Skin epidermis (tissue), 12 donors: ENCODE data around the gene TBC1D1.

Experiments
- H3K27ac ChIP-seq, 21 experiments: fragments of 200-600 bp; sonication (generic) in 11 of 21; one replicate each; pipeline ENCODE4 v1.5.0; 2020; ENCODE audit warnings: mild to moderate bottlenecking in 3 of 21, inconsistent platforms in 2 of 21, moderate library complexity in 2 of 21
- H3K4me3 ChIP-seq, 7 experiments: fragments of 200-600 bp; sonication (generic) in 2 of 7; one replicate each; pipeline ENCODE4 v1.5.0; 2020; ENCODE audit warnings: inconsistent platforms in 2 of 7, mild to moderate bottlenecking in 2 of 7, moderate library complexity in 1 of 7

TBC1D1 gene

DNA sequence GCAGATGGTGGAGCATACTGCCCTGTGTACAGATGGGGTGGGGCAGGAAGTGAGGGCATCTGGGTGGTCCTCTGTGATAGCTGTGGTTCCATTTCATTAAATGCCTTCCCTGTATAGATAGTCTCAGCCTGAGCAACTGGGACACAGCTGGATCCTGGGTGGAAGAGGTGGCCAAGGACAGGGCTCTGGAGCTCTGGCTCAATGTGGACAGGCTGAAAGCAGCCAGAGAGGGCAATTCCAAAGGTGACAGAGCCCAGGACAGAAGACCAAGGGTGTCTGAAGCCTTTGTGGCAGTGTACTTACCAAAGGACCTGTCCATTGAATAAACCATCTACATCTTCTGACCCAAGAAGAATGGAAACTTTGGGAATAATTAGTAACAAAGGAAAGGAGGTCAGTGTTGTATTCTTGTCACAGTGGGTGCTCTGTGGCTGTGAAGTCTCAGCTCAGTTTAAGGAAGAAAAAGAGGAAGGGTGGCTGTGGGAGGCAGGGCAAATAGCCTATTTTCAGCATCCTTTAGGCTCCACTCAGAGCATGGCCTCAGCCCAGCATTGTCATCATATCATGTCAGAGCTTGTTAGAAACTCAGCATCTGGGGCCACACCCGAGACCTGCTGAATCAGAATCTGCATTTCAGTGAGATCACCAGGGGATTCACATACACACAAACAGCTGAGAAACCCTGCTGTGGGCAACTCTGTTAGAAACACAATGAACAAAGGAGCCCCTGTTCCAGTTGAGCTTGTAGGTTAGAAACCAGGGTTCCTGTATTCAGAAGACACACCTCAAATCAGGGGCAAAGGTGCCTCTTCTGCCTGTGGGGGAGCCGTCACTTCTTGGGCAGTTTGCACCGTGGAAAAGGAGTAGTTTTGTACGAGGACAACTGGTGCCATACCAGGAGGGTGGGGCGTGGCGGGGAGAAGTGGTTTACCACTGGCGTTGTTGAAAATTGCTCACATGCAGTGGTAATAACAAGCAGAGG, 237.9 kb downstream of the TBC1D1 start:
- Histone ChIP-seq H3K4me3 (no peak overlapping the region), H3K27ac (peak overlapping the region in 20 of 21 experiments; percentile 20 to 87 (median 78))

DNA sequence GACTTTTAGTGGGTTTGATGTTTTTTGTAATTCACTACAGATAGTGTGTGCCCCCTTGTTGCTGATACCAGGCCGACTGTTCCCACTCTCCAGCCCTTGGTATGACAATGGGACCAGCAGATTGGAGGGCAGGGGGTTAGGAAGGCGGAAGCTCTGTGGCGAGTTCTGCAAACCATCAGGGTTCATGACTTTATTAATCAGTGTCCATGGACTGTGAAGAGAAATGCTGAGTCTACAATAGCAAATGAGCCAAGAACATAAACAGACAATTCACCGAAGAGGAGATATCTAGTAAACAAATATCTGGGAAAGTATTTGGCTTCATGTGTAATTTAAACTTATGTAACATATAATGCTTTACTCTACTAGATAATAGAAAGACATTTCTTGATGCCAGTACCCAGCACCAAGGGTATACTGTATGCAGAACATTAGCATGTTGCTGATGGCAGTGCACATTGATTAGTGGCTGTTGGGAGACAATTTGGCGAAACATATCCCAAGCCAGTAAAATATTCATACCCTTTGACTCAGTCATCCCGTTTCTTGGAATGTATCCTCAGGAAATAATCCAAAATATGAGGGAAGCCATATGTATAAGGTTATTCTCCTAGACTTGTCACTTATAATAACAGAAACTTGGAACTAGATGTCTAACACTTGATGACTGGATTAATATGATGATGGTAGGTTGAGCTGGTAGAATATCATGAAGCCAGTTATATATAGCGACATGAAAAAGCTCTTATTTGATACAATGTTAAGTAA, 238.8 kb downstream of the TBC1D1 start:
- Histone ChIP-seq H3K27ac (peak overlapping the region in 20 of 21 experiments; percentile 20 to 87 (median 78)), H3K4me3 (no peak overlapping the region)

DNA sequence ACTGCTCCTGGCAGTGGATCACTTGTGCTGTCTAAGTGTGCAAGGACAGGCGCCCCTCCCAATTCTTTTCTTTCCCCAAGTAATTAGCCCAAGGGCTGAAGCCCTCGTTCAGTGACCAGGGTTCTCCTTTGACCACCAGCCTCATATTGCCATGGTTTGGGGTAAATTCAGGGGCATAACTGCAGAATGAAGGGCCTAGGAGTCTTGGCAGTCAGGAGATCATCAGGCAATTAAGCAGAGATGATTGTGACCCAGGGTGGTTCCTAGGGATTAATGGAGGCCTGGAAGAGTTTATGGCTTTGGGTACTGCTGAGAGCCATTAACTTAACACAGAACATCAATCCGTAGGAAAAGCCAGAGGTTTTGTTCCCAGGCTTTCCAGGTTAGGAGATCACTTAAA, 240.0 kb downstream of the TBC1D1 start:
- Histone ChIP-seq H3K4me3 (no peak overlapping the region), H3K27ac (peak overlapping the region in 17 of 21 experiments; percentile 8 to 83 (median 72))

DNA sequence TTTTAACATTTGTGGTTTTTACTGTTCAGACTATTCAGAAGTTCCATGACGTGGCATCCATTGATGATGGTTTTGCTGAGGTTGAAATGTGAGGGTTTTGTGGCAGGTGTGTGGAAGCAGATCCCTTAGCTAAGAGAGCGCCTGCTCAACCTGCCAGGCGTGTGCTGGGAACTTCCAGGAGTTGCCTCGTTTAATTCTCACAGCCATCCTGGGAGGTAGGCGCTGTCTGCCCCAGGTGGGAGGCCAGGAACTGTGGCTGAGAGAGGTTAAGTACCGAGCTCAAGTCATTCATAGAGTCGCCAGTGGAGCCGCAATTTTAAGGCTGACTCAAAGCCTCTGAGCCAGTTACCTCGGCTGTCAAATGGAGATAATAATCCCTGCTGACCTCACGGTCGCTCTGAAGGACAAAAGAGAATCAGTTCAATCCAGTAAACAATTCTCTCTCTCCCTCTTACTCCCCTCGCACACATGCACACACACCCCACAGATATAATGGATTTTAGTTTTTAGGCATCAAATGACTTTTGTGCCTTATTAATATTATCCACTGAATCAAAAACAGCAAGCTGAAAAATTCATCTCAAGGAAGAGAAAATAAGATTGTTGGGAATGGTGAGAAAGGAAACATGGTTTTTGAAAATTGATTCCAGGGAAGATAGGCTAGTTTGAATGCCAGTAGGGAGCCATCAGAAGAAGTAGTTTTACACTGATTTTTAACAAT, 240.6 kb downstream of the TBC1D1 start:
- H3K4me3 ChIP-seq = no peak overlapping the region
- H3K27ac ChIP-seq = peak overlapping the region in 20 of 21 experiments; percentile 37 to 83 (median 68)

DNA sequence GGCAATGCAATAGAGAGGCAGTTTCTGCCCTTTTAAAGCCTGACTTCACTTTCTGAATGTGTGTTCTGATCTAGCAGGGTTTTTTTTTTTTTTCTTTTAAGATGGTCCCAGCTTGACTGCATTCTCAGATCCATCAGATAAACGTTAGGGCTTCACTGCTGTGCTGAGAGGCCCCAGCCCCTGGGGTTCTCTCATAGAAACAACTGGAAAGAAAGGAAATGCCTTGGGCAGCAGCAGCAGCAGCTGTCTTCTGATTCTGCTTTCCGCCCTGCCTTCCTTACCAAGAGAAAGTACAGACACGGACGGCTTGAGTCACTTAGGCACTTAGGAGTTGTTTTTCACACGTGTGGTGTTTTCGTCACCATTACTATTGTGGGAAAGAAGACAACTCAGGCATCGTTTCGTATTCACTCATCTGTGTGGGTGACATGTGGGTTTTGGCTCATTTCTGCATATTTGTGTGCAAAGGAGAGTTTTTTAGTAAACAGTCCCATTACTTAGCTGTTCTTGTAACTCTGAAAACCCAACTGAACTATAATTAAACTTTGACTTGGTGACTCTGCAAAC, 241.3 kb downstream of the TBC1D1 start:
- Histone ChIP-seq H3K27ac (peak overlapping the region in 20 of 21 experiments; percentile 37 to 83 (median 68)), H3K4me3 (no peak overlapping the region)

DNA sequence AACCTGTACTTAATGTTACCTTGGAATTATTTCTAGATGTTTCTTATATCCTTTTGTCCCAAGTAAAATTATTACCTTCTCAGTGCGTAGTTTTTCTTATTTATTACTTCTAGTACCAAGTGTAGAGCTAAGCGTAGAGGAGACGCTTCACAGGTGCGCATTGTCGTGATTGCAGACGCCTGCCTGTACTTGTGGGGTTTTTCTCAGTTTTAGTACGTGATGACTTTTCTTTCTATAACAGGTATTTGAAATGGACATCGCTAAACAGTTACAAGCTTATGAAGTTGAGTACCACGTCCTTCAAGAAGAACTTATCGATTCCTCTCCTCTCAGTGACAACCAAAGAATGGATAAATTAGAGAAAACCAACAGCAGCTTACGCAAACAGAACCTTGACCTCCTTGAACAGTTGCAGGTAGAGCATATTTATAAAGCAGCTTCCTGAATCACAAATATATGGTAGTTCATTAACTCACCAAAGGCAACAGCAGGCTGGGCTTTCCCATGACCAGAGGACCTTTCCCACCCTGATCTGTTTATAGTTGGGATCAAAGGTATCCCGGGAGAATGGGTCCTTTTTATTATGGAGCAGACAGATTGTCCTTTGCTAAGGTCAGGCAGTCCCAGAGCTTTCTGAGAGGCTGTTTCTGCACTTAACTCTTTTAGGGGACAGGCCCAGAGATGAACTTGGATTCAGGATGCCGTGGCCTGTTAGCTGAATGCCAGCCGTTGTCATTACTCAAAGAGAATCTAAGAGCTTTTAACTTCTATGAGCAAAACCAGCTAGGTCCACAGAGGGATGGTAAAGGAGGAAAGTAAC, 242.2 kb downstream of the TBC1D1 start:
- H3K27ac ChIP-seq = peak overlapping the region in 7 of 21 experiments; percentile 38 to 72 (median 60)
- no peak overlapping the region for H3K4me3 ChIP-seq

DNA sequence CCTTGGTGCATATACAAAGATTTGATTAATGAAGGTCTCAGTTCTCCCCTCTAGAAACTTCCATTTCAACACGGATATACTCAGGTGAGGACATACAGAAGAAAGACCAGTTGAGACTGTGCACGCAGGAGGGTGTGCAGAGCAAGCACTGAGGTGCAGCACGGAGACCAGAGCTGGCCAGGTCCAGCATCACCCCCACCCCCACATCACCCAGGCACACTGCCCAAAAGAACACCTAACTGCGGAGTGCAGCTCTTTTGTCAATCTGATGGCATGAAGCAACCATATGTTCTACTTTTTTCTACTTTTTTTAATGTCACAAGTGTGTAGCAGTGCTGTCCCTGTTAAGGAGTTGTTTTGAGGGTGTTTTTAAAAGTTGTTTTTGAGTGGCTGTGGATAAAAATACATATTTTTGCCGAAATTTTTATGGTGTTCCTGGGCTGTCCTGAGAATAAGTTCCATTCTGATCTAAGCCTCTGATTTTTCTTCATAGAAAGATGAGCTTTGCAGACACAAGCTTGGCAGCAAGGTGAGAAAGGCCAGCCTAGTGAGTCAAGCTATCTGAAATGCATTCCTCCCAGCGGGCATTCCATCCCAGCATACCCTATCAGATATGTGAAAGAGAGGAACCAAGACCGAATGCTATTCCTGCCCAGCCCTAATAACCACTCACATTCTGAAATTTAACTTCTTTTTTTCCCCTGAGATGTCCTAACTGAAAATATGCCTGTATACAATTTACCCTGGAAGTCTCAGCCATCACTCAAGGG, 243.0 kb downstream of the TBC1D1 start:
- Histone ChIP-seq H3K4me3 (no peak overlapping the region), H3K27ac (no peak overlapping the region)

DNA sequence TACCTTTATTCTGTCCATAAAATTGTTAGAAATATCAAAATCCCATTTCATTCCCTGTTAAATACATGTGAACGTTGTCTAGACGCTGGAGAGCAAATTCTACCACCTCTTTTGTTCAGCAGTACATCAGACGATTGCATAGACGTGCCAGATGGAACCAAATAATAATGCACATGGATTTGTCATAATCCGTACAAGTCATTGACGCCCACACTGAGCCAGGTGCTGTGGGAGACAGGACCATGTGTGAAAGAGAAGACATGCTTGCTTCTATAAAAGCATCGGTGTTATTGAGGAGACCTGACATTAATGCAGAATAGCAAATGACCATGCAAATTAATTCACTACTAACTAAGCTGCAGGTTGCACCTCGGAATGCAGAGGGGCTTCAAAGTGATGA, 244.3 kb downstream of the TBC1D1 start:
- Histone ChIP-seq H3K4me3 (no peak overlapping the region), H3K27ac (no peak overlapping the region)

DNA sequence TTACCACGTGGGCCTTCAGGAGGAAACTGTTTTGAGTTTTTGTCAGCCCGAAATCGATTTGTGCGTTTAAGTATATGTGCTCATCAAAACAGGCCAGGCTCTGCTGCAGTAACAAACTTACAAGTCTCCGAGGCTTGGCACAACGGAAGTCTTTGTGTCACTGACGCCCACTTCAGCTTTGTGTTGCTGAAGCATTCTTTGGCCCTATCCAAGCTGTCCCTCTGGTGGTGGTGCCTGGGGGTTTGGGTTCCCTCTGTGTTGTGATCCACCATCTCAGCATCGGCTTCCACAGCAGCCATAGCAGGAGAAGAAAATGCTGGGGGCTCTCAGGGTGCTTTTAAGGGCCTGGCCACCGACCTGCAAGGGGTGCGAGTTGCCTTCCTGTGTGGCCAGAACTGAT, 245.7 kb downstream of the TBC1D1 start:
- Histone ChIP-seq H3K27ac (peak overlapping the region in 1 of 21 experiments; percentile 28), H3K4me3 (no peak overlapping the region)

DNA sequence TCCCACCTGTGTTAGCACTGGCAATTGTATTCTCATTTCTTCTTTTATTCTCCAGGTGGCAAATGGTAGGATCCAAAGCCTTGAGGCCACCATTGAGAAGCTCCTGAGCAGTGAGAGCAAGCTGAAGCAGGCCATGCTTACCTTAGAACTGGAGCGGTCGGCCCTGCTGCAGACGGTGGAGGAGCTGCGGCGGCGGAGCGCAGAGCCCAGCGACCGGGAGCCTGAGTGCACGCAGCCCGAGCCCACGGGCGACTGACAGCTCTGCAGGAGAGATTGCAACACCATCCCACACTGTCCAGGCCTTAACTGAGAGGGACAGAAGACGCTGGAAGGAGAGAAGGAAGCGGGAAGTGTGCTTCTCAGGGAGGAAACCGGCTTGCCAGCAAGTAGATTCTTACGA, 246.2 kb downstream of the TBC1D1 start:
- peak overlapping the region in 2 of 21 experiments; percentile 28 to 49 for H3K27ac ChIP-seq
- H3K4me3 ChIP-seq = no peak overlapping the region

DNA sequence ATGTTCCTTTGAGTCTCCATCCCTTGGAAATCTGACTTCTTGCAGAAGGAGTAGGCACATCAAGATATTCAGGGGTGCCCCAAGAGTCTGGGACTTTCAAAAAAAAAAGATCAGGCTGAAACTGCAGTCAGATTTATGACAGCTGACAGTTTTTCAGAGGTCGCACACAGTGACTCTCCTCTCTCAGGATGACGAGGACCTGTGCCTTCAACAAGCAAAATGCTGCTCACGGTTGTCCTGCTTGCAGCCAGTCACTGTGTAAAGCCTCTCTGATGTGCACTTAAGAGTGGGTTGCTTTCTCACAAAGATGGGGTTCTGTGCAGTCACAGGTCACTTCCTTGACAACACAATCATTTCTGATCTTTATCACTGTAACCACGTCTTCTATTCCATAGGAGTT, 247.5 kb downstream of the TBC1D1 start:
- Histone ChIP-seq H3K4me3 (no peak overlapping the region), H3K27ac (no peak overlapping the region)

DNA sequence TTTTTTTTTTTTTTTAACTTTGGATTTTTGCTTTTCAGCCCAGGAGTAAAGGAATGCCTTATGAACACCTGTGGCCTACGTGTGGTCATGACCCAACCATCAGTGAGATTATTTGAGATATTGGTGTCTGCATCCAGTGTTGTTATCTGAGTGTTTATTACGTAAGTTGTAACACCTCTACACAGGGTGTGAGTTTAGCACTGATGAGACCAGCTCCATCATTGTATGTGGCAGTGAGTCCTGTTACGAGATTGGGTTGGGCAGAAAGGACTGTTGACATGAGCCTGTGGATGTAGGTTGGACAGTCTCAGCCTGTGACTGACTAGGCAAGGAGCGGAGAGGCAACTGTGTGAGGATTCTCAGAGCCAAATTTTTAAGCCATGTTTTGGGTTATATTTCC, 248.3 kb downstream of the TBC1D1 start:
- Histone ChIP-seq H3K4me3 (no peak overlapping the region), H3K27ac (no peak overlapping the region)

DNA sequence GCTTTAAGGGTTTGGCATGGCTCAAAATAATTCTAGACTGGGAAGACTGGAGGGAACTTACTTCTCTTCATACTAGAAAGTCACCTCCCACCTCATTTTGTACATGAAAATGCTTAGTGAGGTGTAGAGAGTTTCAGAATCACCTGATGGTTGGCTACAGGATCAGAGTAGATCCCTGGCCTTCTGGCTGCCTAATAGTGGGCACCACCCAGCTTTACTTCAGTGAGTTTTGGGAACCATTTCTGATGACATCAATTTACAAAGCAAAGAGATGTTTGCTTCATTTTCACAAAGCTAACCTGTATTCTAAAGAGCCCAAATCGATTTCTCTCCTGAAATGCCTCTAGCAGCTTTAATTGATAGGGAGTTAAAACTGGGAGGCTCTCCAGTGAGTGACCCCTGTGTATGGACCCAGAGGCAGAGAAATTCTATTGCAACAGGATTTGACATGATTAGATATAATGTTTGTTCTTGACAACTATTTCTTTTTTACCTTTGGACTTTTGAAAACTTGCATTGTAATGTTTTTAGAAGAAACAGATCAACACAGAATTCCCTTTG, 249.8 kb downstream of the TBC1D1 start:
- Histone ChIP-seq H3K4me3 (no peak overlapping the region), H3K27ac (peak overlapping the region in 1 of 21 experiments; percentile 0)

DNA sequence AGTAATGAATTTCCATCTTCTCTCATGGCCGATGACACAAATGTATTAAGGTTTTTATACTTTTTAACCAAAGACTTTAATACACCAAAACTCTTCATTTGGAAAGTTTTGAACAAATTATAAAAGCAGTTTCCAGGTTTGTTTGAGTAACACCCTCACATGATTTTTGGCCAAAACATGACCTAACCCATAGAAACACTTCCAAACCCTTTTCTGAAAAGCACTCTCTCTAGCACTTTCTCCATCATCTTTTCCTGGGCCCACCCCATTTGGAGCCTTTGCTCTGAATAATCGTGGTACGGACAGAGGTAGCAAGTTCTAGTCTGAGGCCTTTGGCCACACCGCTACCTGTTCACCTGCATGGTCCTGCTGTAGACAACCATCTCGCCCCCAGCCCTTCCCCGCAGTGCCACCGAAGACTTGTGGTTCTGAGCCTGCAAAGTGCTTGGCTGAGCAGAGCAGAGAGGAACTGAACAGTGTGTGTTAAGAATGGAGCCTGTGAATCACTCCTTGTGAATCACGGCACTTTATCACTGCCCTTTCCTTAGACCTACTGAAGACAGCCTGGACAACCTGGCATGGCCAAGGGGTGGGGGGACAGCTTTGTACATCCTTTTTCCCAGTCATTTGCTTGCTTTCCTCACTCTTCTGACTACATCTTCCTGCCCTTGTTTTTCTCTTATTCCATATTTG, 251.1 kb downstream of the TBC1D1 start:
- Histone ChIP-seq H3K4me3 (no peak overlapping the region), H3K27ac (peak overlapping the region in 1 of 21 experiments; percentile 38)

DNA sequence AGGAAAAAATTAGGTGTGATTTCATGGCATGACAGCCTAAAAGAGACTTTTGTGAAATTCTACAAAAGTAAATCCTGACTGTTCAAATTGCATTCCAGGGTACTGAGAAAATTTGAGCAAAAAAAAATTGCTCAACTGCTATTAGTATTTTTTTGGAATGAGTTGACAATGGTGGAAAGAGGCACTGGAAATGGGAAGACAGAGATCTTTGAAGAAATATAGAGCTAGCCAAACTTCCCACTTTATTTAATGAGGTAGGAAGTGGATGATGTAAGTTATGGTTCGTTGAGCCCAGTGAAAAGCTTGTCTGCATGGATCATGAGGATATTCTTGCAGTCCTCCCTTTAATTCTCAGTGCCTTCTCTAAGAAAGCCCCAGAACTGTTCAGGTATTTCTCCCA, 253.1 kb downstream of the TBC1D1 start:
- peak overlapping the region in 1 of 21 experiments; percentile 54 for H3K27ac ChIP-seq
- no peak overlapping the region for H3K4me3 ChIP-seq

DNA sequence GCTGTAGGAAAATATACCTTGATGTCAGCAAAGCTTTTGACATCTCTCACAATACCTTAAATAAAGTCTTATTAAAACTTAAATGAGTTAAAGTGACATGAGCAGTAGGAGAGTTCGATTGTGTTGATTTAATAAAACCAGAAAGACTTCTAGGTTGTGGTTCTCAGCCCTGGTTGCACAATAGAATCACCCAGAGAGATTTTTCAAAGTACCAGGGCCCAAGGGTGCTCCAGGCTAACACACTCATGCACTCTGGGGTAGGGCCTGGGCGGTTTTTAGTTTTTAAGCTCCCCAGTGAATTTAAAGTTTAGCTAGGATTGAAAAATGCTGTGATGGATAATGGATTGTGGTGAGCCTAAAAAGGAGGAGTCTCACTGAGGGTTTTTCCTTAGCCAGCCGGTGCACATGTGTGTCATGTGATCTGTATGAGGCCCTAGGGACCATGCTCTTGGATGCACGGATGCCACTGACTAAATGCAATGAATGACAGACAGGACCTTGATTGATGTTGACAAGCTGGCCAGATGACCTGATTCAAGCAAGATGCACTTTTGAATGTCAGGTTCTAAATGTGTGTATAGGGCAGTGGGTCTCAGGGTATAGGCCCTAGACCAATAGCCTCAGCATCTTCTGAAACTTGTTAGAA, 254.3 kb downstream of the TBC1D1 start:
- H3K27ac ChIP-seq = no peak overlapping the region
- no peak overlapping the region for H3K4me3 ChIP-seq

DNA sequence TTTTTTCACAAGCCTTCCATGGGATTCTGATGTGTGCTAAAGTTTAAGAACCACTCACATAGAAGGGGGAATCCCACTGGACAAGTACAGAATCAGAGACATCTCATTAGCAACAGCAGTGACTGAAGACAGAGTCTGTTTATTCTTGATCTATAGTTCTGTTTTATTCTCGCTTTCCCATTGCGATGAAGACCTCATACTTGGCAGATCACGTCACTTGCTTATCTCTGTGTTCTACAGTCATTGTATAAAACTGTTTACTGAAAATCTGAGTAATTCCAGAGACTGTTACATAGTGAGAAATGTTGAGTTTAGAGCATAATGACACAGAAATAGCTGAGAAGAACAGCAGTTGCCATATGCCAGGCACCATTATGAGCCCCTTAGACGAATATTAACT, 254.9 kb downstream of the TBC1D1 start:
- H3K27ac ChIP-seq = no peak overlapping the region
- H3K4me3 ChIP-seq = no peak overlapping the region
